Fibroblast of skin of left biceps (primary cell): ENCODE data around the gene ACO1.
"Not testable (repeated sequence)": the region's sequence is repeated elsewhere in the genome, so short reads cannot be mapped to it uniquely, and the experiment has no call there.

Experiments used
- DNase-seq, 2 experiments: peaks; one replicate each; pipeline ENCODE4 v3.0.0-alpha.2; 2013; ENCODE audit warnings: low read depth in 2 of 2

Gene ACO1

DNA sequence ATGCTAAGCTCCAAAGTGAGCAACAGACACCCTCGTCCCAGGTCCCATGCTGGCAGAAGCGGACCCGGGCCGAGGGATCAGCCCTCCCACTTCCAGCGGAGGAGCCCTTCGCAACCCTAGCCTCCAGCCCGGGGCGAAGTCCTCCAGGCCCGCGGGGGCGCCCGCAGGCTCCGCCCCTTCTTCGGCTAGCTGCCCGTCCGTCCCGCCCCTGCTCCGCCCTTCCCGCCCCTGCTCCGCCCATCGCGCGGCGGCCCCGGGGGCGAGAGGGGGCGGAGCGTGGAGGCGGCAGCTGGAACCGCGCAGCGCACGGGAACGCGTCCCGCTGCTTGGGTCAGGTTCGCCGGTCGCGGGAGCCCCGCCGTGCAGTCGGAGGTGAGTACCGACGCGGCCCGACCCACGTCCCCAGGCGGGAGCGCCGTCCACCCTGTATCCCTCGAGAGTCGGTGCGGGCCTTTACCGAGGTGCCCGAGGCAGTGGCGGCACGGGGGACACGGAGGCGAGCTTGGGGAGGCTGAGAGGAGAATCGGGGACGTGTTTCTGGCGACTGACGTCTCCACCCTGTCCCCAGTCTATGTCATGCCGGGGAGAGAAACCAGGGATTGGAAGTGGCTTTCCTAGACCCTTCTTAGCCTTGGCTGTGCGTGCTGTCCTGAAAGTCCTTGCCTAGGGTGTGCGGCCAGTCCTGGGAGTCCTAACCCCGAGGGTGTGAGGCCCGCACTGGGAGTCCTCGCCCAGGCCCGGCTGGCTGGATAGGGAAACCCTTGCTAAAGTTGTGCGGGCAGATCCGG is at the start of gene ACO1:
TSS of gene ACO1 (plus strand) at position 280 of the 788 bp plus-strand sequence. CDS start 20,864 bp downstream, outside the sequence.
- peak; percentile 36 to 47 for DNase-seq

DNA sequence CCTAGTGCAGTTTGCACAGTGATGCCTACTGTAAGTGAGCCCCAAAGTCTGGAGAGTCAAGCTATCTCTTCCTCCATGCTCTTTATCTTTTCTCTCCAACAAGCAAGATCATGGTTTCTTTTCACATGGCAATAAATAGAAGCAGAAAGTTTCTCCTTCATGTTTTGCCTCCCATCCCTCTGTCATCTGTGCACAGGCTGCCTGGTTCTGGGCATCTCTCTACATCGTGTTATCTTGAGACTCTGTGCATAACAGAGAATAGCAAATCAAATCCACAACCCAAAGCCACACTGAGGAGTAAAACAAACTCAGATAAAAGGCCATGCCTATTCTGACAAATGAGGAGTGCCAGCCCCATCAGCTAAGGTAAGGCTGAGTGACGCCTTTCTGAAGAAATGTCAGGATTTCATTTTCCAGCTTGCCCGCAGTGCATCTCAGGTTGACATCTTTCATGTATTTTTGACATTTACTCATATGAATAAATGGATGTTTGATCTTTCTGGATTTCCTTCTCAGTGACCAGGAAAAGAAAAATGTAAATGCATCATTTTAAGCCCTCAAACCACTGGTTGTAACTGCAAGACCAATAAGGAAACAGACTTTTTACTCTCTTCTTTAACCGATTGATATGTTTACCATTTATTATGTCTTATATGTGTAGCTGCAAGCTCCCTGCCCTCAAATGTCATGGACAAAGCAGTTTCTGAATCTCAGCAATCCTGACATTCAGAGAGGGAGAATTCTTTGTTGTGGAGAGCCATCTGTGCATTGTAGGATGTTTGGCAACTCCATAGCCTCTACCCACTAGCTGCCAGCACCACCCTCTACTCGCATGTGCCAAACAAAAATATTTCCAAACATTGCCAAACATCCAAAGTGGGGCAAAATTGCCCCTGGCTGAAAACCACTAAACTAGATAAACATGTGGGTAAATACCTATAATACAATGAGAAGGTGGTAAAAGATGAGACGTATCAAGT is 49.2 kb upstream of the ACO1 start:
- no peak for DNase-seq

DNA sequence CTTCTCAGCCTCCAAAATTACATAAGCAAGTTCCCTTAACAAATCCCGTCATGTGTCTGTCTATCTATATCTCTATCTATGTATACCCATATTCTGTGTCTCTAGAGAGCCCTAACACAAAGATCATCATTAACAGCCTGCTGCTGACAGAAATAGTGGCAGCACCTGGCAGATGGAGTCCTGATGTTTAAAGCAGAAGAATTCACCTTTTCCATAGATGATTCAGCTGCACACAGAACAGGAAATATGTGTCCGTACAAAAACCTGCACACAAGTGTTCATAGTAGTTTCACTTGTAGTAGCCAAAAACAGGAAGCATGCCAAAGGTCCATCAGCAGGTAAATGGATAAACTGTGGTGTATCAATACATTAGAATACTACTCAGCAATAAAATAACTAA is 45.0 kb upstream of the ACO1 start:
- no peak for DNase-seq

DNA sequence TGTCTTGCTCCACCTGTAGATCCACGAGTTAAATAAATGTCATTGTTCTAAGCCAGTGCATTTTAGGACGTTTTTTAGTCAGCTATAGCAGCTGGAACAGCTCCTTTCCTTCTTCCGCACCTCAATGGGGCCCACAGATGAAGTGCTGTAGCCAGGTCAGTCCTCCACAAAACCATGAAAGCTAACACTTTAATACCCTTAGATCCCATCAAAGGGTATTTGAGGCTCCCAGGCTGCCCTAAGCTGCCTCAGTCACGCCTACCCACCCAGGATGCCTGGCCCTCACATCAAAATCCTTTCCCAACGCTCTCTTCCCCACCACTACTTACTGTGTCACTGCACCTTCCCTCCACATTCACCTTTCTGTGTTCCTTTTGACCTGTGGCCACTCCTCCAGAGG is 44.1 kb upstream of the ACO1 start:
- DNase-seq: no peak

DNA sequence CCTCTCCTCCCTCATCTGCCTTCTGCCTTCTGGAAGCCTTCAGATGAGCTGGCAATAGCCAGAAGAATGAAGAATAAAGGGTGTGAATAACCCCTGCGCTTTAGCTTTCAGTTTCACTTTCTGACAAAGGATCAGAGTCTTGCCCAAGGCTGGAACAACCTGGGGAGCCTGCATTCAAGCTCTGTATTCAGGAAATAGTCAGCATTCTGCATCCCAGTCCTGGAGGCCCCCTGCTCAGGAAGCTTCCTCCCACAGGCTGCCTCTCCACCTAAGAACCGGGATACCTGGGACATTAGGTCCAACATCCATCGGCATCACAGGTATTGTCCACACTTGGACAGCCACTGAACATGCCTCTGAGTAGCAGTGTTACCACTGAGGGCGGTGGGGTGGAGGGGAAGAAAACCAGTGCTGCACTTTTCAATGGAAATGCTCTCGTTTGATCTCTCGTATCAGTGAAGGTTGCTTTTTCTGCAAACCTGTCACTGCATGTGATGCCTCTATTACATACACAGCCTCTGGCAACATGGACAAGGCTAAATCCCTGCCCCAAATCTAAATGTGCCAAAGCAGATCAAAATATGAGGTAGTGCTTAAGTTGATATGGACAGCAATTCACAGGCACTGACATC is 39.8 kb upstream of the ACO1 start:
- no peak for DNase-seq

DNA sequence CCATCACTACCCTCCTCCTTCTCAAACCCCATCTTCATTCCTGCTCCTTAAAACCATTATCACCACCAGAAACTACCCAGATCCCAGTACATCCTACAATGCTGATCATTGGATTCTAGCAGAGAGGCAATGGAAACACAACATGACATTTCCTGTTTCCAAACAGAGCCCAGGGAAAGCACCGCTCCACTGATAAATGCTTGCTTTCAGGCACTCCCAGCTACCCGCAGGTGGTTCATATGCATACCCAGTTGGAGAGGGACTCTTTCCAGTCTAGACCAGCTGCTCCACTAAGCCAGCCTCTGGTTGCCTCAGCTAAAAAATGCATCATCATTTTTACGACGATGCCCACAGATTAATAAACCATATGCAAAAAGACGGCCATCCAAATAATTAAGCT is 39.2 kb upstream of the ACO1 start:
- DNase-seq: no peak

DNA sequence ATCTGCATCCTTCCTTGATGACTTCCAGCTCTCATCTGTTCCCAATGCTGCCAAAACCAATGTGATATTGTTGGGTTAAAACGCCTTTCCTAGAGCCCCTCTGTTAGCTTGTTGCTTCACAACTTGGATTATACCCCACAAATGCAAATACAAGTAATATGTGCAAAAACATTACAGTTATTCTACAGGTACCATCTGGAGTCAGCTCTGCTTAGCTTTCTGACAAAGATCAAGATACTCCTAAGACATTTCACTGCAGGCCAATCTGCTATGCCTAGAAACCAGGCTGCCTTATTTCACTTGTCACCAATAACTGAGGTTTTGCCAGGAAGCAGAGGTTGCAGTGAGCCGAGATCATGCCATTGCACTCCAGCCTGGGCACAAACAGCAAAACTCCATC is 36.9 kb upstream of the ACO1 start:
- no peak for DNase-seq

DNA sequence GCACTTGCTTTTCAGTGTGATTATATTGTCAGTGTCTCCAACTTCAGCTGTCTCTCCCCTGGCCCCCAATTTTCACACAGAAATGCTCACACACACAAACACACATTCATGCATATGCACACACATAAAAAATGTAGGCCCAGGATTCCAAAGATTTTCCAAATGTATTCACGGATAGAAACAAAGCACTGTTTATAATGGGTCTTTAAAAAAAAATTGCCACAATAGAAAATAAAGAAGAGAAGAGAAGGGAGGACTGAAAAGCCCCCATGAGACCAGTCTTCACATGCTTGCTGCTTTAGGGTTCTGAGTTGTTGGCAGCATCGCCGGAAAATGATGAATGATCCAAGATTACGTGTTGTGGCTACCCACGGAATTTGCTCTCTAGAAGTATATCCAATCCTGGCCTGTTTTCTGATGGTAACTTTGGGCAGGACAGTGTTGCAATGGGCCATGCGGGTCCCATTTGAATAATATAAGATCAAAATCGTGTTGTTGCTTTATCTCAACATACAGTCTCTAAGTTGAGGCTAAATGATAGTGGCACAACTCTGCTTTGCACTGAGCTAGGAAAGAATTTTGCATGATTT is 36.2 kb upstream of the ACO1 start:
- no peak for DNase-seq

DNA sequence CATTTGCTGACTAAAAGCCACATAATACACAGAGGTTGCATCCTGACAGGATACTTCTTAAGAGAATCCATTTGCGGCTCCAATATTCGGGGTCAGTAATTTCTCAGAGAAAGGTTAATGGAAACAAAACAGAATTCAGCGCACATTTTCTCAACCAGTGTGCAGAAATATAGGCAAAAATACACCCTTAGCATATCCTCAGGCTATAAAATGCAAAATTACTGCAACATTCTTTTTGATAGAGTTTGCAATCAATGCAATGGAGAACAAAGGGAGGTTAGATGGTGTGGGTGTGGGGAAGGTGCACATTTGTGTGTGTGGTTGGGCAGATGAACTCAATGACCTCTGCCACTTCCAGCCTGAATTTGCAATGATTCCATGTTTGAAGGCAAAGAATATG is 35.4 kb upstream of the ACO1 start:
- DNase-seq: no peak

DNA sequence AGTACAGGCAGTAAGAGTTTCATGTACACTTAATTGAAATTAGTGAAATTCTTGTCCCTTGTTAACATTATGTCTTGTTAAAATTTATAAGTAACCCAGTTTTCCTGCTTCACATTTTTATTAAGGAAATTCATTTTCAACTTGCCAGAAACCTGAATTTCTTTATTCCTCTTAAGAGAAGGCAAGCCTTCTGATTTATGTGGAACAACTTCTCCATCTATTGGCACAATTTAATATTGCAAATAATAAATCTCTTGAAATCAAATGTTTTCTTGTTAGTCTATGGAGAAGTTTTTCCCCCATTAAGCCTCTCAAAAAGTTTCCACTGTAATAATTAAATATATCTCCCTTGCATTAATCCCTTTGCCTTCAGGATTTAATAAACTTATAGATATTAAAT is 33.8 kb upstream of the ACO1 start:
- DNase-seq: no peak

DNA sequence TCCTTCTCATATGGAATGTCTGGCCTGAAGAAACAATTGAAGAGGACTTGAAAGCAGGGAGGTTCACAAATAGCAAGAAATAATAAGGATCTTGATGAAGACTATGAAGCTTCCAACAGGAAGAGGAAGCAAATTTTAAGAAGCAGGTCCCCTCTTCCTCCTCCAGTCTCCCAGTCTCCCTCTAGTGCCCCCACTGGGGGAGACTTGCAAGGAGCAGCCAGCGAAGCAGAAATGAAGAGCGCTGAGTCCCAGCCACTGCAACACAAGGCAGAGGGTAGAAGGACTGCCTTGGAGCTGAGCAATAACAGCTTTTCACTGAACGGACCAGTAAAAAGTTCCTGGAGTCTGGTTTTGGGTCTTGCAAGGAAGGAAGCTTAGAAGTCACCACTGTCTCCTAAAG is 32.6 kb upstream of the ACO1 start:
- no peak for DNase-seq

DNA sequence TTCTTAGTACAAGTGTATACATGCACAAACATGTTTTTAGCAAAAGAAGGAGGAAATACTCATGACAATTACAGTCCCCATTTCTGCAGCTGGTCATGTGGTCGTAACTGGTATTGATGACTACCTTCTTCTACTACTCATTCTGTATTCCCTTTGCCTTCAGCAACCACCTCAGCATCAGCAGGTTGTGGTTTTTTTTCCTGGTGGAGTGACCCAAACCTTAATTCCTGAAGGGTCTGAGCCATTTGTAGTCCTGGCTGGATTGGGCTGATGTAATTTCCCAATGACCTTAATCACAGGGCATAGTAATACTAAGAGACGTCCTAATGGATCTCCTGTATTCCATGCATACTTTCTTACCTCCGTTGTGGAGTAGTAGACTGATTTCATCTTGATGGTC is 31.0 kb upstream of the ACO1 start:
- not testable (repeated sequence) for DNase-seq

DNA sequence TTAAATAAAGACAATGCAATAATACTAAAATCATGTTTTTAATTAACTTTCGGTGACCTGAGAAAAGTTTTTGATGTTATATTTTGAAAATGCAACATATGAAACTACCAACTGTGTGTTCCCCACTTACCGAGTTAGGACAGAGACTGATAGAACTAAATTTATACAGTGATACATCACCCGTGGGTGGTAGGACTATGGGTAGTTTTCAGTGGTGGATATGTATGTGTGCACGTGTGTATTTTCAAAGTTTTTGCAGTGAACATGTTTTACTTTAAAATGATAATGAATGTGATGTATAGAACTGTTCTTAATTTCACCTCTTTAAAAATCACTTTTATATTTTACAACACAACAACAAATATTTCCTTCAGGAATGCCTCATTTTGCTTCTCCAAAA is 25.0 kb upstream of the ACO1 start:
- no peak for DNase-seq

DNA sequence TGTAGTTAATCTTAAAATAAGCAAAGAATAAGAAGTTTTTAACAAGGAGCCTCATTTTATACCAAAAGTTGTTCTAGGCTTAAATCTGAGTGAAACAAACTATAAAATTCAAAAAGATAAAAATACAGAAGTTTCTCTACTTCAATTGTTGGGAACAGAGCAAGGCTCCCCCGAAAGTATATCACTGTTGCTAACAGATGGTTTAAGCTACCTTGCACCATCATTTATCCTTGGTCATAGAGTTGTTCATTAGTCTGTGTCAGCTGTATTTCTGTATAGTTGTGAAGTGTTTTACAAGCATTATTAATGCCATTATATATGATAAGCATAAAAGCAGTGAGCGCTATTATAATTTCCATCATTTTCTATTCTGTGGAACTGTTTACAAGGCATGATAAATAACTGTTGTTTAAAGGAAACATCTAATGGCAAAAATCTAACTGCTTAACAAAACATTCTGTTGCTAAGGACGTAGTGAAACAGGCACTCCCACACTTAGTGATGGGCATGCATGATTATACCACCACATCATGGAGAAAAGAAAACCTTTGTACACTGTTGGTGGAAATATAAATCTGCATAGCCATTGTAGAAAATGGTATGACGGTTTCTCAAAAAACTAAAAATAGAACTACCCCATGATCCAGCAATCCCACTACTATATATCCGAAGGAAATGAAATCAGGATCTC is 23.3 kb upstream of the ACO1 start:
- no peak for DNase-seq

DNA sequence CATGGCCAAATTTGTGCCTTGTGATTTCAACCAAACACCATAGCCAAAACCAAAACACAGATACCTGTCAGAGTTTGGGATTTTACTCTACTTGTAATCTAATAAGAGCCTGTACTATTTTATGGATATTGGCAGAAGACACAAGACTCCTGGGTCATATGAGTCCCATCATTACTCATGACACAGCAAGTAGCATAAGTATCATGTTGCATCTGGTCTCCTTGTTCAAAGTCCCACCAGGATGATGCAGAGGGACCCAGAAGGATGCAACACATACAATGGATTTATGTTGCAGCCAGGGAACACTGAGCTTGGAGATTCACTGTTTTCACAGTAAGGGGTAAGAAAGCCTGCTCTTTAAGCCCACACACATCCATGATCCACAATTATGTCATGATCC is 13.2 kb upstream of the ACO1 start:
- no peak for DNase-seq

DNA sequence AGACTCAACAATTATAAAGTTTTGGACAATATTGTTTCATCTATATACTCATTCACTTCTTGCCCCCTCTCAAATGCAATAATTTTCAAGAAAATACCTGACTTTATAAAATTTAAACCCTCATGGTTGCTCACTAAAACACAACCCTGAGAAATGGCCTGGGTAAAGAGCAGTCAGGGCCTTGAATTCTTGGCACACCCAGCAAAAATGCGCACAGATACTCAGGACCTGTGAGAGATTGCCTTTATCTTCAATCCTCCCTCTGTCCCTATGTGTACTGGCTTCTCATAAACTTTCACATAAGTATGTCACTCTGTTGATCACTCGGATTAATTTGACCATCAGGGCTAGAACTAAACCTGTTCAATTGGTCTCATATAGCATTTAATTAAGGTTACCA is 12.8 kb upstream of the ACO1 start:
- DNase-seq: no peak

DNA sequence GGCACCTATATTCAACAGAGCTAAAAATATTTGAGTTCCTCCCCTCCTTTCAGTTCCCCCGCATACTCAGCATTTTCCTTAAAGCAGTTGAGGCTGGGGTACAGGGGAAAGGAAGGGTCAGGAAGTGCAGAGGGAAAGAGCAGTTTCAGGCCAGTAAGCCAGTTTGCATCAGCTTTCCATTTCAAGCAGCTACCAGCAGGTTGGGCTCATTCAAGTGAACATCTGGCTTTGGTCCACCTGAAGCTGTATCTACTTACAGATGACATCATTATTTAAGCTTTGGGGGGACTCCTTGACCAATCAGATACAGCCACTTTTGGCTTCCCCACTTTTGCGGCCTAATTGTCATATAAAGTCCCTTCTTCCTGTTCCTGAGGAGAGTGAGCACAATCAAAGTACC is 8.2 kb upstream of the ACO1 start:
- DNase-seq: no peak

DNA sequence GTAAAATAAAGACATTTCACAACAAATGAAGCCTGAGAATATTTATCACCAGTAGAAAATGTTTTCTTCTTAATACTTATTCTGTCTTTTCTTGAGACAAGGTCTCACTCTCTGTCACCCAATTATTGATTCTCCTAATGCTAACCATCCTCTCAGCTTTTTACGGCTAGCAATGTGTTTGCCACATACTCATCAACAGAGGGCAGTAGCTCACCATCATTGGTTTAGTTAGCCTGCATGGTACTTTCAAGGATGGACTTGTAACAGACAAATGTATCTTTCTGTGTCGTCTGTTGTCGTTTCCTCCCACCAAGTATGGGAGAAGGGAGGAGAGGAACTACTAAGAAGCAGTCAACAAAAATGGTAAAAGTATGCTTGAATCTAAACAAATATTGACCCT is 5.9 kb upstream of the ACO1 start:
- DNase-seq: peak; percentile 36 to 39

DNA sequence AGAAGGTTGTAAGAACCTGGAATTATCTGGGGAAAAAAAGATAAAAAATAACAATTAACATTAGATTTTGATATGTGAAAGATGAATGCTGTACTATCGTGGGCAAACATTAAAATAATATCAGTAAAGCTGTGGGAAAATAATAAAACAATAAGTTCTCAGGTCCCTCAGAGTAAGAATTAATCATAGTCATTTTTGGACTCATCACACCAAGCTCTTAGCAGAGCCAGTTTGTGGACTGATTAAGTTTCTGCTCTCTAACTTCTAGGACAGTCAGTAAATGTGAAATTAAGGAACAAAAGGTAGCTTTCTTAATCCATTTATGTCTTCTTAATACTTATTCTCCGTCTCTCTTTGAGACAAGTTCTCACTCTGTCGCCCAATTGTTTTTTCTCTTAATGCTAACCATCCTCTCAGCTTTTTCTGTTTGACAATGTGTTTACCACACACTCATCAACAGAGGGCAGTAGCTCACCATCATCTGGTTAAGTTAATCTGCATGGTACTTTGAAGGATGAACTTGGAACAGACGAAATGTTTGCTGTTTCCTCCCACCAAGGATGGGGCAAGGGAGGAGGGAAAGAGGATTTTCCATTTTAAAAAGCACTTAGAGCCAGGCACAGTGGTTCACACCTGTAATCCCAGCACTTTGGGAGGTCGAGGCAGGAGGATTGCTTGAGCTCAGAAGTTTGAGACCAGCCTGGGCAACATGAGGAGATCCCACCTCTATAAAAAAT is 5.3 kb upstream of the ACO1 start:
- DNase-seq: peak; percentile 48 to 58

DNA sequence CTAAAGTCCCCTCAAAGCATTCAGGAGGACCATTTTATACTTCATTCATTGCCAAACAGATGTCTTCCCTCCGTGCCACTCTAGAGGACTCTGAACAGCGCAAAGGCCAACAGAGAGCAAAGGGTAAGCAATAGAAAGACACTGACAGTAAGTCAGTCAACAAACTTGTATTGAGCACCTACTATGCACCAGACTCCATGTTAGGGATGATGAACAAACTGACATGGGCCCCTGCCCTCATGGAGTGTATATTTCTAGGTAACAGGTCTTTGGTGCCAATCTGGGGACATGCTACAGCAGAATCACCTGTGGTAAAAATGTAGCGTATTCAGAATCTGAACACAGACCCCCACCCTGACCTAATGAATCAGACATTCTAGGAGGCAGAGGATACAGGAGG is 3.5 kb upstream of the ACO1 start:
- DNase-seq: no peak
